Stimulated activated CD8-positive, alpha-beta memory T cell treated with anti-CD3 and anti-CD28 coated beads, Interleukin-15, amount 100 ng/mL, for 24 hours (primary cell): ENCODE measurements around the gene CNTNAP5.

Experiments used
- DNase-seq: peaks from one replicate; pipeline ENCODE4 v3.0.0-alpha.2; 2020; ENCODE audit warnings: low read depth

Gene CNTNAP5

DNA sequence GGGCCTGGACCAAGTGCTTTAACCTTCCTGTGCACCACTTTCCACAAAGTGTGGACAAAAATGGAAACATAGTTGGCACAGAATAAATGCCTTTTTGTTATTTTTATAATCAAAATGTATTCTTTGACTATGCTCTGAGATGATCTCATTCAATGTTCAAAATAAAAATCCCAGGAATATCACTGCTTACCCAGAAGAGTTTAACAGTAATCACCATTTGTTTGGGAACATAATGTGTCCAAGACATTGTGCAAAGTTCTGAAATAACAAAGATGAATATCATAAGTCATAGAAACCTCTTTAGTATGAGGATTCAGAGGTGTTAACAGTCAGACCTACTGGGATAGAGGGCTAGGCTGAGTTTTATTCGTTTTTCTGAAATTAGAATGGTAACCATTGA is 668.1 kb downstream of the CNTNAP5 start:
- DNase-seq: no peak

DNA sequence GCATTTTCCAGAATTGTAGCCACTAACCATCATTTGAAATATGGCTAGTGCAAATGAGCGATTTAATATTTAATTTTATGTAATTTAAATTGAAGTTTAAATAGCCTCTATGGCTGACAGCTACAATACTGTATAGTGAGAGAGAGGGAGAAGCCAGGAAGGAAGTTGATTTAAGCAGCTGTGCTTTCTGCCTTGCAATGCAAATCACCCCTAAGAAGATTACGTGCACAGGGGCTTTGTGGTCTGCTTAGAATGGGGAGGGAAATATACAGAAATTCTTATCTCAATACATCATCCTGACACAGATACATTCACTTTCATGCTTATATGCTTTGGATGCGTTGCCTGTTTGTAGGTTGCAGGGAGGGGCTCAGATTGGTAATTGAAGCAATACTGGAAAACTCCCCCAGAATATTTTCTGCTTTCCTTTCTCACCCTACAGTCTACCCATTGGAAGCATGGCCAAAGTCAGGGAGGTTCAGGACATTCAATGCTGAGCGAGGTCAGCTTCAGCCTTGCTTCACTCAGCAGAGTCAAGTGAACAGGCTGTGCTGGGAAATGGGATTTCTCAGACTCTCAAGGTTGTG is 674.0 kb downstream of the CNTNAP5 start:
- no peak for DNase-seq

DNA sequence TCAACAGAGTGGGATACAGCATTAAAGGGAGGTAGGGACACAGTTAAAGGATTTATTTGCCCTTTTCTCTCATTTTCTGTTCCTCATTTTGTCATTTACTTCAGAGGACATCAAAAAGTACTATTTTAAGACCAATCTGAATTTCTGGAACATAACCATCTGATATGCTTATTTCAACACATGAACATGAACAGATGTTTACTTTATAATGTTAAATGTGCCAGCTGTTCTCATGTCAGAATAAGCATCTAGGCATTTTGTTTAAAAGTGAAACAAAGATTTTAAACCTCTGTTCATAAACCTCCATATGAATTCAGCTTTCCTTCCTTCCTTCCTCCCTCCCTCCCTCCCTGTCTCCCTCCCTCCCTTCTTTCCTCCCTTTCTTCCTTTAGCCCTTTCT is 677.7 kb downstream of the CNTNAP5 start:
- no peak for DNase-seq

DNA sequence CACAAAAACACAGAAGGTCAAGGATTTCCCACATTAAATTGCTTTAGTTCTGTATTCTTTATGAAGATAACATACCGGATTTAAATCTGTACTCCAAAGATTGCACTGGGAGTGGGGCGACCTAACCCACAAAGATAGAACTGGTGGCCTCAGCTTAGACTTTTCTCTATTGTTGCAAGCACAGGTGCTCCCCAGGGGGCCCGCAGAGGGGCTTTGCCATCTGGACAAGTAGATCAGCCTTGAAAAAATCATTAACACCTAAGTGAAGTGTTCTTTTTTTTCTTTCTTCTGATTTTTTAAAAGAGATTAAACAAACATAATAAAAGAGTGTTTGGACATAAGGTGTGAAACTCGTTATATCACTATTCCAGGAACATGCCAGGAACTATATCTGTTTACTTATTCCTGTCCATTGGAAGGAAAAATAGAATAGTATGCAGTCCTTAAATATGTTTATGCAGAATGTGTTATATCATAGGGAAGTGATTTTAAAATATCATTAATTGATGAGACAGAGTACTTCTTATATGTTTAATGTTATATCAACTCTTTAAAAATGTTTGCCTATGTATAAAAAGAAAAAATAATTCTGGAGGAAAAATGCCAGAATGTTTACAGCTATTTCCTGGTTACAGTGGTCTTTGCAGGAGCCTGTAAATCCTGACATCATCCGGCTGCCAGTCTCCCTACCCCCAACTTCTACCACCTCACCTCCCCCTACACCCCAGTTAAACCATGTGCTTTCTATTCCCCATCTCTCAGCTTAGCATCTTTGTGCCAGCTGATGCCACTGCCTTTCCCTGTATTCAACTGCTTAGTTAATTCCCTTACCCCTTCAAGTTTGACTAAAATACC is 679.2 kb downstream of the CNTNAP5 start:
- no peak for DNase-seq

DNA sequence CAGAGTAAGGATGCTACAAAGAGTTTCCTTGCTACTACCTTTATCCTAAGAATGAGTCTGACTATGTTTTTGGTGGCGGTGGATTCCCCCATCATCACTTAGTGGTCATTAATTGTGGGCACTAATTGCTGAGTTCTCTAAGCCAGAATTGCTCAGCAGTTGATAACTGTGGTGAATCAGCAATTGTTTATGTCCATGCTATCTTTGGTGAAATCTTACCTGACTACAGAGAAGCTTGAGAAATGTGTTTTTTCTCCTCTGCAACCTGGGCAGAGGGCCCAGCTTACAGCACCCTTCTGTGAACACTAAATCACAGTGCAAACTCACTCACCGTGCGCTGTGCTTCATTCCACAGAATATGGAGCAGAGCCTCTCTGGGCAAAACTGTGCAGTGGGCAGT is 683.6 kb downstream of the CNTNAP5 start:
- no peak for DNase-seq

DNA sequence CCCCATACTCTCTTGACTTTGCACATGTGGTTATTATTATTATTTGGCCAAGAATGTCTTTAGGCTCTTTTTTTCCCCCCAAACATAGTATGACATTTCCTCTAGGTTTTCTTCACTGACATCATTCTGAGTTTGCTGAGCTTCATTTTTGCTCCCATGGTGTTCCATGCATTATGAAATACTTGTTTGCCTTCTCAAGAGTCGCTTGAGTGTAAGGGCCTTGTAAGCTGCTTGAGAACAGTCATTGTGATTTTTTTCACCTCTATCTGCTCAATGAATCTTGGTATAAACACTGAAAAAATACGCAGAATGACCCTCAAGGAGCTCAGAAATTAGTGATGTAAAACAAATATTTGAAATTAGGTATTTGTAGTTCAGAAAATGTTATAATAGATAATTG is 688.9 kb downstream of the CNTNAP5 start:
- DNase-seq: no peak

DNA sequence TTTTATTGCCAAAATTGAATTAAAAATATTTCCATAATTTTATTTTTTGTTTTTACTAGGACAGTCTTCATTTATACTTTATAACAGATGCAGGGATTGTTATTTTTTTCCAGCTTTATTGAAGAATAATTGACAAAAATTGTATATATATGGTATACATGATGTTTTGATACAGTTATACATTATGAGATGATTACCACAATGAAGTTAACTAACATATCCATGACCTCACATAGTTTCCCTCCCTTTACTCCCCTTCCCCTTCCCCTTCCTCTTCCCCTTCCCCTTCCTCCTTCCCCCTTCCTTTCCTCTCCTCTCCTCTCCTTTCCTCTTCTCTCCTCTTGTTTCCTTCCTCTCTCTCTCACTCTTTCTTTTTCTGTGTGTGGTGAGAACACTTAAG is 700.1 kb downstream of the CNTNAP5 start:
- DNase-seq: no peak

DNA sequence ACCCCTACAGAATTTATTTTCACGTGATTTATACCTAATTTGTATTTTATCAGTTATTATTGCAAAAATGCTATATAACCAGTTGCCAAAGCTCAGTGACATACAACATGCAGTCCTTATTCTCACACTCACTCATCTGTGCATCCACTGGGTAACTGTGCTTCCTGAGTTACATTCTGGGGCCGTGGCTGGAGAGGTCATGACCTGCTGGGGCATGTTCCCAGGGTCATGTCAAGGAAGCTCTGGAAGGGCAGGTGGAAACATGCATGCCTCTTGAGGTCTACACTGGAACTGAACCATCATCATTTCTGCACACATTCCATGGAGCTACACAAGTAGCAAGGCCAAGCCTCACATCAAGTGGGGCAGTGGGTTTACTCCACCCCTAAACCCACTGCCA is 715.5 kb downstream of the CNTNAP5 start:
- DNase-seq: no peak

DNA sequence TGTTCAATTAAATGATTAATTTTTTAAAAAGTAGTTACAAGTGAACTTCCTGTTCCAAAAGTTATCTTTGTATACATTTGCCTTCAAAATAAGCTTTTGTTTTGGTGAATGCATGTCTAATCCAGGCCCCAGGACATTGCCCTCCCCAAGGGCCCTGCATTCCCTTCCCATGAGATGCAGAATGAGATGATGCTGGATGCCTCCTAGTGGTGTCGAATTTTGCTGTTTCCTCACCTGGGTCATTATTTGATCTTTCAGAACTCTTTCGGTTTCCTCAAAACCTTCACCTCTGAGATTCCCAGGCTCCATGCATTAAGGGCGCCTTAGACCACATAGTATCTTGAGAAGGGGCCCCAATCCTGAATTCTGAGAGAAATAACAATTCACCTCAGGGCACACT is 728.8 kb downstream of the CNTNAP5 start:
- DNase-seq: no peak

DNA sequence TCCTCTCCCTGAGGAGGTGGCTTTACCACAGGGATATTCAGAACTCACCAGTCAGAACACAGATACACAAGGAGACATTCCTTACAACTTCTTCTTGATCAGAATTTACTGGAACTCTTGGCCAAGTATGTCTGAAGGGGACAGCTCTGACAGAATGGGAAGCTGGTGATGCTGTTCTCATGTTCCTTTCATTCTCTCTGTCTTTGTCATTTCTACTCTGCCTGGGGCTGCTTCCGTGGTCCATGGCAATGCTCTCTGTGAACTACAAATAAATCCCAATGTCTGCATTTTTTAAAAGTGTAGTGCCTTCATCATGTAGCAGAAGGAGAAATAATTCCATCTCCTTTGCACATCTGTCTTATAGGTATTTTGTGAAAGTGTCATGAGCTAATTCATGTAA is 730.3 kb downstream of the CNTNAP5 start:
- DNase-seq: no peak

DNA sequence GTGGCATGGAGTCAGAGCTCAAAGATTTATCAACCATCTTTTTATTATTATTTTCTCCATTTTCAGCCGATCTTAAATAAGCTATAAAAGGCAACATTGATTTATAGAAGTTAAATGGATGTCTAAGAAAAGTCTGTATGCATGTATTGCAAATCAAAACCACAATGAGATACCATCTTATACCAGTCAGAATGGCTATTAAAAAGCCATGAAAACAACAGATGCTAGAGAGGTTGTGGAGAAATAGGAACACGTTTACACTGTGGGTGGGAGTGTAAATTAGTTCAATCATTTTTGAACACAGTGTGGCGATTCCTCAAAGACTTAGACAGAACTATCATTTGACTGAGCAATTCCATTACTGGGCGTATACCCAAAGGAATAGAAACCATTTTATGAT is 731.0 kb downstream of the CNTNAP5 start:
- DNase-seq: no peak

DNA sequence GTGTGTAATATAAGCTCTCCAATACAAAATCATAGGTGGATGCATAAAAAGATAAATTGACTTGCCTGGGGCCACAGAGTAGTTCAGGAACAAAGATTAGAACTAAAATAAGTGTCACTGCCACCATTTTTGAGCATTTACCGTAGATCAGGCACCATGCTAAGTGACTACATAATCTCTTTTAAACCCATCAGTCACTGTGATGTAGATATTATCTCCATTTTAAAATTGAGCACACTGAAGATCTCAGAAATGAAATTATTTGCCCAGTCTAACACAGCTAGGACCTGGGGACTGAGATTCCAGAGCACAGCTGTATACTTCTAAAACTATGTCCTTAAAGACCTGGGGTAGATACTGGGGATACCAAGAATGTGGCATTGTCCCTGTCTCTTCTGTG is 737.3 kb downstream of the CNTNAP5 start:
- DNase-seq: no peak

DNA sequence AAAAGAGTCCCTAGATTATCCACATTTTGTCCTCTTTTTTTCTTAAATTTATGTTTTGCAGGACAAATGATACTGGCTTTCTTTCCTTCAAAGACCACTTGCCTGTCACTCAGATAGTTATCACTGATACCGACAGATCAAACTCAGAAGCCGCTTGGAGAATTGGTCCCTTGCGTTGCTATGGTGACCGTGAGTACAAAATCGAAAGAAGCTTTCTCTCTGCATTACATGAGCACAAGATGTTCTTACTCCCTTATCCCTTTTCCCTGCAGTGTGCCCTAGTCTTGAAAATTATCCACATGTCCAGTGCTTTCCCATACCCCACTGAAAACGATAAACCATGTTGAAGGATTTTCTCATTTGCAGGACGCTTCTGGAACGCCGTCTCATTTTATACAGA is 738.5 kb downstream of the CNTNAP5 start:
- DNase-seq: no peak

DNA sequence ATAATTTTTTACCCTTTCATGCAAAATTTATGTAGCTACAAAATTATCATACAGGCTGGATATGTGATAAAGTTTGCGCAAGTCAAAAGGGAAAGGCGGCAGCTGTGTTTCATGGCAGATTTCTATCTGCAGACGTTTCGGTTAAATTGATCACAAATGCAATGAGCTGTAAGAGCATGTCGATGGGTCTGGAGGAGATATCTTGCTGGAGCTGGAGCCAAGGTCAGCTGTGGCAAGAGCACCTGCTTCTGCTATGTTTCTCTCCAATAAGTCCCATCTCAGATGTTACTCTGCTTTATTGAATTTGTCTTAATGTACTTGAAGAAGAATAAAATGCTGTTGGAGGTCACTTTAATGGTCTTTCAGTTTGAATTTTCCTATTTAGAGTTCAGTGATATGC is 749.7 kb downstream of the CNTNAP5 start:
- no peak for DNase-seq

DNA sequence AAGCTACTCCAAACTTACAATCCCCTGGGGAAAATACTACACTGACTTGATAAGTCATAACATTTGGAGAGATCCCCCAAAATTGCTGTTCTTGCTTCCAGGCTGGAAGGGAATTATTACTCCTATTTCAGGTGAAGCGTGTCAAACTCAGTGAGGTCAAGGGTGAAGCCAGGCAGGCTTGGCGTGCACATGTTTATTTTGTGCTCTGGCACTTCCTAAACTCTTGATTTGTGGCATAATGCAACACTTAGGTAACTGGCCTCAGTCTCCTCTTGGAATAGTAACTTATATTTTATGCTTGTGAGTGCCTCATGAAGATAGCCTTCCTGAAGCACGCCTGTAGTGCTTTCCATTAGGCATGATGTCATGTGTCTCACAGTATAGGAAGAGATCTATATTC is 751.2 kb downstream of the CNTNAP5 start:
- DNase-seq: no peak

DNA sequence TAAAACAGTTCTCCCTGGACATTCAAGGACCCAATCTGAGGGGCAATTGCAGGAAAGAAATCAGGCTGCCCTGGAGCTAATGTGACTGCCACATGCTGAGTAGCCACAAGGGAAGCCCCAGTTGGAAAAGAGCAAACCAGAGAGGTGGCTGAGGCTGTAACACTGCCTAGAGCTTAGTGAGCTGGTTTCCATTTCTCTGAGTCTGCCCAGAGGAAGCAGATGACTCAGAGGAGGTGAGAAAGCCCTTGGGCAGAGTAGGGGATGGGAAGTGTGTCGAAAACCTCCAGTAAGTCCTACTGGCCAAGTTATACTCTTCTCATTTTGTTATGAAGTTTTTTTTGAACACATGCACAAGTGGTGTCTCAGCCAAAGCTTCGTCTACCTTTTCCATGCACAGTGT is 753.0 kb downstream of the CNTNAP5 start:
- no peak for DNase-seq

DNA sequence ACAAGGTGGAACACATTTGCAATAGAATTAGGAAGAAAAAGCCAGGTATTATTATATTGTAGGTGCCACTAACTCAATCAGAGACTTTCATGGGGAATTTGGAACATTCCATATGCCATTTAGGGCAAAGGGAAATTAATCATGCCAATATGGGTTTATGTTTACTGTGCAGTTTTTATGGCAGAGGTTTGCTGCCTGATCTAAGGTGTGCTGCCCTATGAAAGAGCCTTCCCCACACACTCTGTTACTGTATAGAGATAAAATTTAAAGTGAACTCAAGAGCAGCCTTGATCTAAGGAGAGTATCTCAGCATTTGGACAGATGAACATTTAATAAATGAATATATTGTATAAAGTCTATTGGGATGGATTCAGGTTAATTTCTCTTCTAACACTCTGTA is 771.6 kb downstream of the CNTNAP5 start:
- DNase-seq: no peak

DNA sequence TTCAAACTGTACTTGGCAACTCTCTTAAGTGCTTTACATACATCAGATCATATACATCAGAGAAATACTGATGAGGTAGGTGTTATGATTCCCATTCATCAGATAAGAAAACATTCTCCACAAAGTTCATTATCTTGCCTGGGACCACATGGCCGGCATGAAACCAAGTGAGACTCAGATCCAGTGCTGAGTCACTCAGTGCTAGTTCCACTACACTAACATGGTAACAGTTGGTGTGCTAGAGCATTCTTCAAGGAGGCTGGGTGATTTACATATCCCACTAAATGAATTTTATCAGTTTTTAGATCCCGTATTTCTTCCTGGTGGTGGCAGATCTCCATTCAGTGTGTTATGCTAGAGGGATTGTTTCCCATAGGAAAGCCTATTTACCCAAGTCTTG is 772.0 kb downstream of the CNTNAP5 start:
- DNase-seq: no peak

DNA sequence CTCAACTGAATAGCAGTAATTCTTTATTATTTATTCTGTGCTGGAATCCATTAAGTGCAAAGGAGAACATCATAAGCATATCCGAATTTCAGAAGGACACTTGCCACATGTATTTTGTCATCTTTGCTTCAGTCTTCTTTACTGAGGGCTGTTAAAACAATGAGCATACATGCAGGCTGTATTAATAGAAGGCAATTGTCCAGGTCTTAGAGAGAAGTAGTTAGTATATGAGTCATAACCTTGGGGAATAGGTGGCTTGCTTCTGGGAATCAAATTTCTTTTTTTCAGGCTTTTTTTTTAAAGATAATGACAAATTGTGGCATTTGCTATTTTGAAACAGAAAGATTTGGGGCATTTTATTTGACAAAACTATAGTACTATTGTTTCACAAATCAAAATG is 773.5 kb downstream of the CNTNAP5 start:
- no peak for DNase-seq

DNA sequence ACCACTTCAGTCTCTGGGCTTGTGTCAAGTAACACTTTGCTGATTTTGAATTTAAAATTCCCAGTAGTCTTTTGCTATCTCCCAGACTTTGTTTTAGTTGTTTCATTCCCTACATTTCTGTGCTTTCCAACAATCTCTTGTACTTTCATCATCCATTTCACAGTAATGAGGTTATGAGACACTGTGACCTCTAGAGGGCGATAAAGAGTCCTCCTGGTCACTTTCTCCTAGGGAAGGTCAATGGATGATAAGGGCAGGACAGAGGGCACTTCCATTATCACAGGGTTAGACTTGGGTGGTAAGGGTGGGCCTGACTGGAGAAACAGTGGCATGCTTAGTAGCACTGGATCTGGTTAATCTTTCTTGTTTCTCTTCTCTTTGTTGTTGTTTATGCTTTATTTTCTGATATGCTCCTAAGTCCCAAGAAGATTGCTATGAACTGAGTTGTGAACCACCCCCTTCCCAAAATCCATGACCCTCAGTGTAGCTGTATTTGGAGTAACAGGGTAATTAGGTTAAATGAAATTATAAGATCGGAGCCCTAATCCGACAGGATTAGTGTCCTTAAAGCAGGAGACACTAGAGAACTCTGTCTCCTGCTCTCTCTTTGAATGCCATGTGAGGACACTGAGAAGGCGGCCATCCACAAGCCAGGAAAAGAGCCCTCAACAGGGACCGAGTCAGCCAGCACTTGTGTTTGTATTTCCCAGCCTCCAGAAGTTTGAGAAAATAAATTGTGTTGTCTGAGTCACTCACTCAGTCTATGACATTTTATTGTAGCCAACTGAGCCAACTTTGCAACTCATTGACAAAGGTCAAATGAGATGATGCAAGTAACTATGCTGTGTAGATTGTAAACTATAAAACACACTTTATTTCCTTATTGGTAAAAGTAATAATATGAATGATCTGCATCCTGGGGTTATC is 779.2 kb downstream of the CNTNAP5 start:
- DNase-seq: no peak

DNA sequence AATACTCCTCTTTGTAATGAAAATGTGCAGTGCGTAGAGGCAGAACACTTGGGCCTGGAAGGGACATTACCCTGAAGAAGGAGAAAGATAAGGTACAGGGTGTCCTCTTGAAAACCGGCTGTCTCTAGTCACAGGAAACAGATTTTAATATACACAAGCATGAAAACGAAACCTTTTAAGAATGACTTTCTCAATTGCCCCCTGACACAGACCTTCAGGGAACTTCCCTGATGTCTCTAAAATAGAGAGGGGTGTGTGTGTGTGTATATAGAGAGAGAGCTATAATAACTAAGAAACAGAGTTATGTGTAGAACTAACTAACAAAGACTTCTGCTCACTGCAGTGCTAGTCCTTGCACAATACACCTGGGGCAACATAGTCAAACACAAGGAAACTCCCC is 780.0 kb downstream of the CNTNAP5 start:
- DNase-seq: no peak

DNA sequence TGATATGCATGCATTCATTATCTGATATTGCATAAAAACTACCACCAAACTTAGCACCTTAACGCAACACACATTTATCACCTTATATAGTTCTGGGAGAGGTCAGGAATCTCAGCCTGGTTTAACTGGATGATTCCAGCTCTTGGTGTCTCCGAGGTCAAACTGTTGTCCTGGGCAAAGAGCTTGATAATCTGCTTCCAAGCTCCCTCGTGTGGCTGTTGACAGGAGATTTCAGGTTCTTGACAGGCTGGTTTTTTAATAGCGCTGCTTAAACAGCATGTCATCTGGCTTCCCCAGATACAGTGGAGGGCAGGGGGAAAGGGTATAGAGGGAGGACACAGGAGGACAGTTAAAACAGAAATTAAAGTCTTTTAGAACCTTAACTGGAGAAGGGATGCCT is 785.0 kb downstream of the CNTNAP5 start:
- DNase-seq: no peak
